Activated CD8-positive, alpha-beta memory T cell treated with anti-CD3 and anti-CD28 coated beads for 36 hours (primary cell): ENCODE data around the gene PAX5. TPM values are rescaled to one million over a fixed set of nuclear protein-coding genes. Genes with fewer than 3 reads are reported as not detected.

Experiments used
- CTCF ChIA-PET: fragments of 350-600 bp; sonication (Branson Sonifier 250); formaldehyde crosslinking; loops from one replicate; lab custom pipeline; 2021; ENCODE audit warnings: antibody characterized with exemption; lab: Charles Lee
- POLR2A ChIA-PET: fragments of 350-600 bp; sonication (Branson Sonifier 250); formaldehyde crosslinking; loops from one replicate; lab custom pipeline; 2021; ENCODE audit warnings: antibody characterized with exemption; lab: Charles Lee
- total RNA-seq, 2 experiments: library from RNA; stranded (reverse); gene quantifications; one replicate each; pipeline ENCODE4 v1.2.3, GENCODE V29; 2021

The PAX5 gene
- total RNA-seq, 2 experiments from 2014 or later: 0.23 to 0.34 TPM

DNA sequence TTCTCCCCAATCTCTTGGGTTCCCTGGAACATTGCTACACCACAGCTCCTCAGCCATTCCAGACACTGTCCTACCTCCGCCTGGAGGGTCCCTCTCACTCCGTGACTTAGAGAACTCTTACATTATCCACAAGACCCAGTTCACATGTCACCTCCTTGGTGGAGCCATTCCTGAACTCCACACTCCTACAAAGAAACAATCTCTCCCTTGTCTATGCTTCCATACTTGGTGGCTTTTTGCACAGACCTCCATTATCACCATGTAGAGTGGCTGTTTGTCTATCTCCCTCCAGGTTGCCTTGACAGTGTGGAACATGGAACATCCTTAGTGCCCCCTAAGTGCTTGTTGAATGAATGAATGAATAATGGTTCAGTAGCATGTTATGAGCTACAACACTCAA is 105.9 kb downstream of the PAX5 start:
- POLR2A ChIA-PET: no interaction called here

DNA sequence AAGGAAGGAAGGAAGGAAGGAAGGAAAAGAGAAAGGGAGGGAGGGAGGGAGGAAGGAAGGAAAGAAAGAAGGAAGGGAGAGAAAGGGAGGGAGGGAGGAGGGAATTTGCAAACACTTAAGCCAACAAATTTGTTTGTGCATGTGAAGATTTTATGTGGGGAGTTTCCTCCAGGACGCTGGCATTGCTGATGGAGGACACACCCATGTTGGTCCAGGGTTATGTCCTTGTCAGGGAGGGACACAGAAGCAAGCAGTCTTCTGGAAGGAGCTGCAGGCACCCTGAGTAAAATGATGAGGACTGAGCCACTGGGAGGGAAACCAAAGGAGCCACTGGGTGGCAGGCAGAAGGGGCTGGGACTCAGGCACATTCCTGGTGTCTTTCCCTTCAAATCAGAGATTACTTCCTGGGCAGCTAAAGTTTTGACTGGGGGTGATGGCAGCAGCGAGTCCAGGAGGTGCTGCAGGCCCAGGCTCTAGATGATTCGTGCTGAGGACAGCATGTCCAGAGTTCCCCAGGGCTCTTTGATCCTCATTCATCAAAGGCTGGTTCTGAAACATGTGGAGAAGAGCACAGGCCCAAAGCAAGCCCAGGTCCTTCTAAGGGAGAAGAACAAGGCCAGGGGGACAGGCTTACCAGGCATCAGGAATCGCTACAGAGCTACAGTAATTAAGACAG is 109.2 kb downstream of the PAX5 start:
- ChIA-PET CTCF (interaction anchor here (0.6 kb wide), 1 partner anchor 11 kb away, joined by 4 read pairs; no protein-coding TSS in a partner anchor), POLR2A (no interaction called here)

More for the DNA sequence above, 105.9 kb downstream of the PAX5 start:
- CTCF ChIA-PET: no interaction called here

DNA sequence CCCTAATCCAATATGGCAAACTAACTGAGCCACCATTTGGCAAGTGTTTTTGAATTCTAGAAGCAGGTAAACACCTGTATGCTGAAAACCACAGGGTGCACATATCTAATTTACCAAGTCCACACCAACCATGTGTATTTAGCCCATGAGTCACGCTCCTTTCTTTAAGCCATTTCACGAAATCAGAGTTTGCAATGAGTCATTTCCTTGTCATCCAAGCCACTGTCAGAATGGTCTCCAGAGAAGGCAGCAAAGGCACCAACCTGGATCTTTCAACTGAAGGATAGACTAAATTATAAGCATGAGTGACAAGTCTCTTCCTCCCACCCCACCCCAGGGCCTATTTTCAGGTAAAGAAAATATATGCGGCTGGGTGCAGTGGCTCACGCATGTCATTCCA is 110.0 kb downstream of the PAX5 start:
- ChIA-PET POLR2A (no interaction called here), CTCF (no interaction called here)

DNA sequence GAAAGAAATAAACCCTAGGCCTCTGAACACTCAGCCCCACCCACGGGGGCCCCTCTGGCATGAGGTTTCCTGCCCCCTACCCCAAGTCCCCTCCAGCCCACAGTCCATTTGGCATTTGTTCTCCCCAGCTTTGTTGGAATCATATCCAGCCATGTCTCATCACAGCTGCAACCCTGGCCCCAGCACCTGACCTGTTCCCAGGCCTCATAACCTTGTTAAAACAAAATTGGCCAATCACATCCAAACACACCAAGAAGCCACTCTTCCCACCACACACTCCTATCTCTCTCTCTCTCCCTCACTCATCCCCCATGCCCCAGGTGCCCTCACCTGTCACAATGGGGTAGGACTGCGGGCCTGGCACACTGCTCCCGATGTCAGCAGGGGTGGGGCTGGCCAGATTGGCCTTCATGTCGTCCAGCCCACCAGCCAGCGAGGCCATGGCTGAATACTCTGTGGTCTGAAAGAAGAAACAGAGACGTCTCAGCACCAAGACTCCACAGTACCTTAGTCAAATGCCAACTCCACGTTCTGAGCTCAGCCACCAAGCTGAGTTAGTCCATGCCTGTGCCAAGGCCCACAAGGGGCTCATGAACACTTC is 110.9 kb downstream of the PAX5 start:
- ChIA-PET CTCF (no interaction called here), POLR2A (interaction anchor here (0.6 kb wide), 1 partner anchor 159 kb away, joined by 7 read pairs; no protein-coding TSS in a partner anchor)

DNA sequence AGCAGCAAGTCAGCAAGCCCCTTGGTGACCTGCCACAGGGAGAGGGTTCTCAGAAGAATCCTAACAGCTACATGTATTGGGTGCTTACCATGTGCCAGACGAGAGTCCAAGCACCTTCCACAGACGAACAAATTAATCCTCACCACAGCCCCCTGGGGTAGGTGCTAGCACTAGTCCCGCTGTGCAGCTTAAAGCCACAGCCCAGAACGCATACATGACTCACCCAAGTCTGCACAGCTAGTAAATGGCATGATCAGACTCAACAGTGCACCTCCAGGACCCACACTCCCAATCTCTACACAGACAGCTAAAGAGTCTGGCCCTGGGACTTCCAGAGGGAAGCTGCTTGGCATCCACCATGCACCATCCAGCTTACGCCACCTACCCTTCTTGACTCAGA is 111.5 kb downstream of the PAX5 start:
- CTCF ChIA-PET: no interaction called here
- POLR2A ChIA-PET: no interaction called here

GRCh38 chr9:36914212-36914577 is 119.9 kb downstream of the PAX5 start:
- ChIA-PET CTCF (interaction anchor here (0.6 kb wide), 1 partner anchor 11 kb away, joined by 4 read pairs; no protein-coding TSS in a partner anchor), POLR2A (no interaction called here)

- ChIA-PET POLR2A (no interaction called here), CTCF (interaction anchor here (0.6 kb wide), 1 partner anchor 12 kb away, joined by 4 read pairs; no protein-coding TSS in a partner anchor)
Observed at GRCh38 chr9:36913393-36914211, 120.5 kb downstream of the PAX5 start.

GRCh38 chr9:36912620-36913019 is 121.4 kb downstream of the PAX5 start:
- CTCF ChIA-PET: no interaction called here
- POLR2A ChIA-PET: no interaction called here

DNA sequence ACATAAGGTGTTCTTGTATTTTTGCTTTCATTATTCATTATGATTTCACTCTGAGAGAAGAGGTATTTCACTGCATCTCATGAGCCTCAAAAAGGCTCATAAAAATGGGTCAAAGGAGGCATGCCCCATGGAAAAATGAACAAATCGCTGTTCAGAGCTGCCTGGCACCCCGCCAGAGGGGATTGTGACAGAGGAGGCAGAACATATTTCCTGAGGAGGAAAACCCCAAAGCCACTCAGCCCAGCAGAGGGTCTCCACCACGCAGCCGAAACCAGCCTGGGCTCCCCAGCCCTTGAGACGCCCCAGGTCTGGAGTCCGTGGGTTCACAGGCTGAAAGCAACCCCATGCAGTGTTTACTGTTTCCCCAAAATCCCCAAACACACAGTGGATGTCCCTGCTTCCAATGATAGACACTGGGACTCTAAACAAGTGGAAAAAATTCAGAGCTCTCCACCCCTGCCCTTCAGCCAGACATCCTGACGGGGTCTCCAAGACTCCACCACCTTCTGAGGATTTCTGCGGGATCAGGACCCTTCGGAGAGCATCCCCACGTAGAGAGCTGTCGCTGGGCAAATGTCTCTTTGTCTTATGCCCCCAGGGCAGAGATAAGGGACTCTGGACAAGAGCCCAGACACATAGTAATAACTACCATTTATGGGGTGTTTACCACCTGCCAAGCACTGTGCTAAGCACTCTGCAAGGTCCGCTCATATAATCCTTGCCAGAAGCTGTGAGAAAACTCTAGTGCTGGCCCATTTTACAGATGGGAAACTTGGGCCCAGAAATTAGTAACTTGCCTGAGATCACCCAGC is 122.3 kb downstream of the PAX5 start:
- CTCF ChIA-PET: no interaction called here
- POLR2A ChIA-PET: no interaction called here

DNA sequence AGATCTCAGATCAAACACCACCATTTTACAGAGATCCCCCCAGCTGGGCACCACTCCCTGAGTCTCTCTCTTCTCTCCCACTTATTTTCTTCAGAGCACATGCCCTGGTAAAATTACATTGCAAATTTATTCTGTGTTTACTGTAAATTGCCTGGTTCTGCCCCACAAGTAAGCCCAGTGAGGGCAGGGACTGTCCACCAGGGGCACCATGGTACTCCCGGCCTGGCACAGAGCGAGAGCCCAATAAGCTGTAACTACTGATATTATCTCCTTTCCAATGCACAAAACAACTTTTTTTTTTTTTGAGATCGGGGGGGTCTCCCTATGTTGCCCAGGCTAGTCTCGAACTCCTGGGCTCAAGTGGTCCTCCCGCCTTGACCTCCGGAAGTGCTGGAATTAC is 123.0 kb downstream of the PAX5 start:
- ChIA-PET POLR2A (no interaction called here), CTCF (no interaction called here)

DNA sequence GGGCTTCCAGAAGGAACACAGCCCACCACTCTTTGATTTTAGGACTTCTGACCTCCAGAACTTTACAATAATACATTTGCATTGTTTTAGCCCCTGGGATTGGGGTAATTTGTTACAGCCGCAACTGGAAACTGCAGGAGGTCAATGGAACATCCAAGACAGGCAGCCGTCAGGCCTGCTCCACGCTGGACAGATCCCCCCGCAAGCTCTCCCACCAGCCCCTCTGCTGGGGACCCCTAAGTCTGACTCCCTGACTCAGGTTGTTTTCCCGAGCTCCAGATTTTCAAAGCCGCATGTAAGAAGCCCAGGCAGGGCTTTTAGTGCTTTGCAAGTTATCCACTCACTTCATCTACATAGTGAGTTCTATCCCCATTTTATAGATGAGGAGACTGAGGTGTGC is 127.6 kb downstream of the PAX5 start:
- ChIA-PET POLR2A (no interaction called here), CTCF (no interaction called here)

DNA sequence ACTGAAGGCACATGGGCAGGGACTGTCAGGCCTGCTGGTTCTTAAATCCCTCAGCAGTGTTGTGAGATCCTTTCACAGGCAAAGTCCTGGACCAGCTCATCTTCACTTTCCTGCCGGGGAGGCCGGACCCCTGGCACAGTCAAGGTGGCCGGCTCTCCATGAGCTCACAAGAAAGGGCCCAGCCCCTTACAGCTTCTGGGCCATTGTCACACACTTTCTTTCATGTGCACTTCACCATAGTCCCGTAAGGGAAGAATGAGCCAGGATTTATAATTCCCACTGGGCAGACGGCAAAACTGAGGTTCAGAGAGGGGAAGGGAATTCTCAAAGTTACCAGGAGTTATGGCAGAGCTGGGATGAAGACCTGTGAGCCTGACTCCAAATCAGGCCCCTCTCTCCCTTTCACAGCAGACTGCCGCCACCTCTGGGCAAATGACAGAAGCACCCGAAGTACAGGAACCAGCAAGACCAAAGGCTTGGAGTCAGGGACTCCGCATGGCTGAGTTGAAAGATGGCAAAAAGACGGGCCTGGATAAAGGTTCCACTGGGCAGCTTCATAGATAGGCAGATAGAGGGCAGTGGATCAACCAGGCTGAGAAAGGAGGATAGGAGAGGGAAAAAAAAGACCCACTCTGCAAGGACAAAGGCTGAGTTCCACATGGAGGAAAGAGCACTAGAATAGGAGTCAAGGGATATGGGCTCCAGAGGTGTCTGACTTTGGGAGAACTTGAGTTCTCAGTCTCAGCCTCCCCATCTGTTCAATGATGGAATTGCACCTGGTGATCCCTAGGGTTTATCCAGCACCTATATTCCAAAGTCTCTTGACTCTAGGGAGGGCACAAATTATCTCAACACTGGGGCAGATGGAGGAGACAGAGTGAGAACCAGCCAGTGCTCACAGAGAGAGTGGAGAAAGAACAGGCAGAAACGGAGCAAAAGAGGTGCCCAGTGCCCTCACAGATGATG is 128.7 kb downstream of the PAX5 start:
- ChIA-PET POLR2A (no interaction called here), CTCF (no interaction called here)

DNA sequence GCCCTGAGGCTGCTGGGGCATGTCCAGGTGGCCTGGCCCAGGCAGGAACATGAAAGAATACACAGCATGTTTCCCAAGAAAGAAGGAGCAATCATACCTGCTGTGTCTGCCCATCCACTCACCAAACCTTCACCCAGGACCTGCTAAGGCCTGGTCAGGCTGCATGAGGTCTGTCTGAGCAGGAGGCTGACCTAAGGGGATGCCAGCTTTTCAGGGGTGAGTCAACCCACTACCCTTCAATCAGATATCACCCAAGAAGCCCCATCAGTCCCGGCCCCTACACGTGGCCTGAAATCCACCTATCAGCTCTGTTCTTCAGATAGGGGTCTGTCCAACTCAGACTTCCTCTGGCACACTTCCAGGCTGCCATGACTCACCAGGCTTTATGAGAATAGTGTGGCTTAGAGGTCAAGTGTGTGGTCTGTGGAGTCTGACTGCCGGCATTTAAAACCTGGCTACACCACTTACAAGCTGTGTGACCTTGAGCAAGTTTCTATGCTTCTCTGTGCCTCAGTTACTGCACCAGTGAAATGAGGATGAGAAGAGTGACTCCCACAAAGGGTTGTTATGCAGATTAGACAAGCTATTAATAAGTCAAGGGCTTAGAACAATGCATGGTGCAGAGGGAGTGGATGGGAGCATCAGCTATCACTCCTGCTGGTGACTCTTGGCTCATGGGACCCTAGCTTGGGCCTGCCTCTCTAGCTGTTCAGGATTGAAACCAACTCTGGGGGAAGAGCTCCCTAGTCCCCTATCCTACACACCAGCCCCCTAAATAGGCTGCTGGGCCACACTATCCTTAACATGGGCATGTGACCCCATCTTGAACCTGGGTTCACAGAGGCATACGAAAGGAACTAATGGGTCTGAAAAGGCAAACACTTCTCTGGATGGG is 130.3 kb downstream of the PAX5 start:
- CTCF ChIA-PET: interaction anchor here (1.1 to 1.8 kb wide), 2 partner anchors 25 to 31 kb away, joined by 3 to 7 read pairs; no protein-coding TSS in a partner anchor
- POLR2A ChIA-PET: no interaction called here

DNA sequence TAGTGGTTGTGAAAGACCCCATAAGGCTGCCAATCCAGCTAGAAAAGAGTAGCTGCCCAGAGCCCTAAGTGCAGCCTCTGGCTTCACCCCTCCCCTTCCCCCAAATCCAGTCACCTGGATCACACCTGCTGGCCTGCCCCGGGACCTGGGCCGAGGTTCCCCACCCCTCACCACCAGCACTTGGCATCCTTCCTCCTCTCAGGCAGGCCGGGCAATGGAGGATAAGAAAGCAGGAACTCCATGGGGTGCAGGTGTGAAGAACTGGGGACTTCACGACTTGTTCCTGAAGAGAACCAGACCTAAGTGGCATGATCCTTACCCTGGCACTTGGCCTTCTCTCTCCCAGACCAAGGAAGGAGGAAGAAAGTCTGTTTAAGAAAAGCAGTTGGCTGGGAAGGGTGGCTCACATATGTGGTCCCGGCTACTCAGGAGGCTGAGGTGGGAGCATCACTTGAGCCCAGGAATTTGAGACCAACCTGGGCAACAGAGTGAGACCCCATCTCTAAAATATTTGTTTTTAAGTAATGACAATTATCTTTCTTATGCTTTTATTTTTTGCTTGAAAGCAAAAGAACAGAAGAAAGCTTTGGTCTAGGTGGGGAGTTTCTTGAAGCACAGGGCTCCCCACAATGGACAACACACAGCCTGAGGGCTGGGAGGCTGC is 131.1 kb downstream of the PAX5 start:
- CTCF ChIA-PET: interaction anchor here (1.8 kb wide), 1 partner anchor 30 kb away, joined by 7 read pairs; no protein-coding TSS in a partner anchor
- POLR2A ChIA-PET: no interaction called here

- POLR2A ChIA-PET: no interaction called here
- CTCF ChIA-PET: no interaction called here
Observed at GRCh38 chr9:36902080-36902716, 131.9 kb downstream of the PAX5 start.

GRCh38 chr9:36901528-36901927 is 132.5 kb downstream of the PAX5 start:
- POLR2A ChIA-PET: no interaction called here
- CTCF ChIA-PET: no interaction called here
